Endothelial cell of umbilical vein (primary cell): ENCODE data around the gene PRKAR2B. TPM values are rescaled to one million over a fixed set of nuclear protein-coding genes. Genes with fewer than 3 reads are reported as not detected.

Experiments used
- BruUV-seq: library from RNA; stranded (reverse); fragments of 400-500 nt; replicated peaks from 2 replicates; lab custom pipeline; 2021; lab: Mats Ljungman, UMichigan
- CTCF ChIA-PET: fragments of 300-600, 350-600 bp; sonication (Branson Sonifier 250); formaldehyde crosslinking; loops from one replicate; lab custom pipeline; 2021; ENCODE audit warnings: antibody characterized with exemption, inconsistent platforms; lab: Charles Lee
- POLR2A ChIA-PET: fragments of 300-600, 350-600 bp; sonication (Branson Sonifier 250); formaldehyde crosslinking; loops from one replicate; lab custom pipeline; 2021; ENCODE audit warnings: antibody characterized with exemption, inconsistent platforms; lab: Charles Lee
- DNase-seq: peaks from one replicate; pipeline ENCODE4 v3.0.0-alpha.2; 2011; ENCODE audit warnings: low read depth, low spot score
- FAIRE-seq: peaks from 2 replicates; lab custom pipeline; 2011; peaks lifted over from hg19 to GRCh38; lab: Jason Lieb, UNC
- H2AFZ ChIP-seq: 2 replicates; pipeline ENCODE4 v1.6.0; 2012; ENCODE audit warnings: low read depth, low read length, control low read depth, inconsistent platforms
- H3K27ac ChIP-seq: 2 replicates; pipeline ENCODE4 v1.5.1; 2011; ENCODE audit warnings: low read depth, mild to moderate bottlenecking, control low read depth, low read length, moderate library complexity; ENCODE audit not compliant: insufficient read depth
- H3K27me3 ChIP-seq, 2 experiments: 2 replicates each; pipeline versions ENCODE4 v1.6.0 to v1.6.1; 2011; ENCODE audit warnings: low read length in 2 of 2, mixed read lengths in 1 of 2; ENCODE audit not compliant: control insufficient read depth in 2 of 2, insufficient read depth in 2 of 2
- H3K36me3 ChIP-seq, 2 experiments: 2 replicates in 1 of 2; 3 replicates in 1 of 2; pipeline ENCODE4 v1.5.1; 2011; ENCODE audit warnings: low read length in 2 of 2, mild to moderate bottlenecking in 1 of 2, moderate library complexity in 1 of 2; ENCODE audit not compliant: control insufficient read depth in 2 of 2, insufficient read depth in 2 of 2; ENCODE audit errors: extremely low read depth in 1 of 2
- H3K4me1 ChIP-seq: 3 replicates; pipeline ENCODE4 v1.5.1; 2011; ENCODE audit warnings: mild to moderate bottlenecking, low read length; ENCODE audit not compliant: control insufficient read depth, insufficient read depth; ENCODE audit errors: extremely low read depth
- H3K4me2 ChIP-seq: 2 replicates; pipeline ENCODE4 v1.6.1; 2011; ENCODE audit warnings: low read length, control low read depth, mixed read lengths; ENCODE audit not compliant: insufficient read depth
- H3K4me3 ChIP-seq, 3 experiments: fragments of 200-600 bp in 1 of 3; sonication (generic), shearing (Covaris generic) in 1 of 3; replicated peaks in 1 of 3; 2 replicates each; pipeline ENCODE4 v1.5.1; 2011 to 2016; ENCODE audit warnings: control low read depth in 3 of 3, low read length in 3 of 3, mild to moderate bottlenecking in 2 of 3, inconsistent platforms in 1 of 3, low read depth in 1 of 3, moderate library complexity in 1 of 3; ENCODE audit not compliant: insufficient read depth in 1 of 3
- H3K79me2 ChIP-seq: 2 replicates; pipeline ENCODE4 v1.6.0; 2012; ENCODE audit warnings: low read length, inconsistent platforms; ENCODE audit not compliant: control insufficient read depth, insufficient read depth
- H3K9ac ChIP-seq: replicated peaks from 2 replicates; pipeline ENCODE3; 2011; ENCODE audit warnings: low read length, control low read depth; ENCODE audit not compliant: insufficient read depth; ENCODE audit errors: extremely low read depth
- H3K9me1 ChIP-seq: replicated peaks from 3 replicates; pipeline ENCODE4 v1.6.0; 2011; ENCODE audit warnings: mild to moderate bottlenecking, low read length; ENCODE audit not compliant: control insufficient read depth, insufficient read depth; ENCODE audit errors: extremely low read depth
- H3K9me3 ChIP-seq: replicated peaks from 2 replicates; pipeline ENCODE4 v1.5.1; 2012; ENCODE audit warnings: low read length, inconsistent platforms; ENCODE audit not compliant: control insufficient read depth, insufficient read depth
- H4K20me1 ChIP-seq: replicated peaks from 2 replicates; pipeline ENCODE3; 2011; ENCODE audit warnings: mild to moderate bottlenecking, low read length; ENCODE audit not compliant: control insufficient read depth, insufficient read depth; ENCODE audit errors: extremely low read depth
- CTCF ChIP-seq, 2 donors: IDR thresholded peaks; 1 replicate in 1 of 2; 2 replicates in 1 of 2; pipeline ENCODE4 v1.5.1; 2011; ENCODE audit warnings: low read length in 2 of 2, mild to moderate bottlenecking in 2 of 2, moderate library complexity in 2 of 2, control low read depth in 1 of 2, inconsistent platforms in 1 of 2, low read depth in 1 of 2; ENCODE audit not compliant: insufficient read depth in 1 of 2; ENCODE audit errors: extremely low read depth in 1 of 2
- EZH2 ChIP-seq: IDR thresholded peaks from 2 replicates; pipeline ENCODE4 v1.6.1; 2012; ENCODE audit warnings: borderline replicate concordance, low read depth, mild to moderate bottlenecking, moderate library complexity, low read length, inconsistent platforms; ENCODE audit not compliant: severe bottlenecking
- FOS ChIP-seq: IDR thresholded peaks from 2 replicates; pipeline ENCODE4 v1.6.1; 2011; ENCODE audit warnings: mild to moderate bottlenecking, low read length, moderate library complexity, borderline replicate concordance; ENCODE audit not compliant: insufficient read depth
- GATA2 ChIP-seq: IDR thresholded peaks from 2 replicates; pipeline ENCODE4 v1.7.0; 2011; ENCODE audit warnings: low read depth, mild to moderate bottlenecking, moderate library complexity, mixed read lengths, low read length; ENCODE audit not compliant: insufficient read length, insufficient read depth
- JUN ChIP-seq: IDR thresholded peaks from 2 replicates; pipeline ENCODE4 v1.6.1; 2011; ENCODE audit warnings: borderline replicate concordance, low read depth; ENCODE audit not compliant: insufficient read length, insufficient read depth
- MAX ChIP-seq: IDR thresholded peaks from 2 replicates; pipeline ENCODE4 v1.6.1; 2011; ENCODE audit not compliant: insufficient read depth, insufficient read length
- POLR2A ChIP-seq: IDR thresholded peaks from 2 replicates; pipeline ENCODE4 v1.6.1; 2012; ENCODE audit warnings: low read depth, mild to moderate bottlenecking, control low read depth, low read length
- POLR2AphosphoS5 ChIP-seq: IDR thresholded peaks from 2 replicates; pipeline ENCODE4 v1.6.1; 2012; ENCODE audit warnings: low read depth, mild to moderate bottlenecking, control low read depth, low read length, moderate library complexity; ENCODE audit not compliant: insufficient read depth
- dilution Hi-C: fragments of 300-500 bp; cut with MboI; formaldehyde crosslinking; loops from one replicate; pipeline ENCODE4 v1.15.0; 2019; ENCODE audit warnings: low sequenced_read_pairs; ENCODE audit not compliant: extremely low pct_ligation_motif_present
- intact Hi-C: fragments of 100-400 bp; cut with micrococcal nuclease; formaldehyde crosslinking; loops from one replicate; pipeline ENCODE4 v1.10.0; 2022
- polyA plus RNA-seq, 4 experiments: library from polyadenylated mRNA; depleted of rRNA in 3 of 4; stranded (reverse) in 3 of 4; unstranded in 1 of 4; fragments of >200 nt; gene quantifications; 2 replicates each; pipeline versions ENCODE4 v1.2.1 to v1.2.3, GENCODE V29; 2011 to 2012; ENCODE audit warnings: missing spikeins in 1 of 4
- total RNA-seq: library from RNA; stranded (reverse); gene quantifications from 2 replicates; pipeline ENCODE4 v1.2.3, GENCODE V29; 2021

PRKAR2B gene
- total and polyA plus RNA-seq, 2 donors (not counting 3 experiments of a cell fraction or from before 2014, with no cell fraction given): 10.7 to 39.8 TPM

- peaks cover 53% of the 10 kb centered on the region for H3K4me1 ChIP-seq
- intact Hi-C loops: loop anchor here (10.0 kb wide), 1 partner anchor 455 kb away; no protein-coding TSS in a partner anchor
- H3K4me2 ChIP-seq: no peak overlapping the region
- no peaks in the 10 kb centered on the region for H3K9me3 ChIP-seq
- no peak overlapping the region for H3K27ac ChIP-seq
- H3K36me3 ChIP-seq: no peaks in the 10 kb centered on the region
- peaks cover 86% of the 10 kb centered on the region for H3K79me2 ChIP-seq
- DNase-seq: no peak
- no peak overlapping the region for H2AFZ ChIP-seq
- no peak for FAIRE-seq
- no peaks in the 10 kb centered on the region for H4K20me1 ChIP-seq
- ChIA-PET POLR2A (interaction anchor here (0.6 kb wide), 1 partner anchor 421 kb away, joined by 4 read pairs; no protein-coding TSS in a partner anchor), CTCF (interaction anchor here (0.6 to 3.6 kb wide), 6 partner anchors 25 to 828 kb away, joined by 3 to 16 read pairs (median 4); no protein-coding TSS in a partner anchor)
- dilution Hi-C loops: no loop called here
- H3K9ac ChIP-seq: no peak overlapping the region
- no peak overlapping the region for H3K4me3 ChIP-seq
- BruUV-seq: no TSS peak
- TF ChIP-seq POLR2A: no peak
- no peak for TF ChIP-seq JUN
- TF ChIP-seq GATA2: no peak
- no peak for TF ChIP-seq FOS
- TF ChIP-seq CTCF (IDR thresholded peaks at IDR 0.05; ENCODE audit: extremely low read depth in 1 of 2, insufficient read depth in 1 of 2, low read depth in 1 of 2, low read length in 2 of 2): no peak
- TF ChIP-seq EZH2: no peak
- TF ChIP-seq MAX: no peak
- no peak for TF ChIP-seq POLR2AphosphoS5
- no peaks in the 10 kb centered on the region for H3K27me3 ChIP-seq
- H3K9me1 ChIP-seq: no peaks in the 10 kb centered on the region
These were observed 5.5 kb downstream of the PRKAR2B start for GRCh38 chr7:107049971-107050532.
